HUES48 (cell line): ENCODE measurements around the gene TRIM41.
"Not testable (repeated sequence)": the region's sequence is repeated elsewhere in the genome, so short reads cannot be mapped to it uniquely, and the experiment has no call there.

Source experiments
- H3K27ac ChIP-seq: one replicate; pipeline ENCODE4 v1.7.0; 2013; ENCODE audit warnings: low read depth, low read length, inconsistent platforms
- H3K27me3 ChIP-seq: 2 replicates; pipeline ENCODE4 v1.6.1; 2013; ENCODE audit warnings: mild to moderate bottlenecking, low read length; ENCODE audit not compliant: control insufficient read depth, insufficient read depth
- H3K36me3 ChIP-seq: 2 replicates; pipeline ENCODE4 v1.6.1; 2013; ENCODE audit warnings: low read length; ENCODE audit not compliant: control insufficient read depth, insufficient read depth
- H3K4me1 ChIP-seq: 2 replicates; pipeline ENCODE4 v1.6.1; 2013; ENCODE audit warnings: mild to moderate bottlenecking, low read length; ENCODE audit not compliant: control insufficient read depth, insufficient read depth
- H3K4me3 ChIP-seq: 2 replicates; pipeline ENCODE4 v1.5.1; 2013; ENCODE audit warnings: mild to moderate bottlenecking, low read depth, low read length
- H3K9ac ChIP-seq: 2 replicates; pipeline ENCODE4 v1.6.1; 2013; ENCODE audit warnings: mild to moderate bottlenecking, low read depth, low read length, moderate library complexity
- H3K9me3 ChIP-seq: 2 replicates; pipeline ENCODE4 v1.6.1; 2013; ENCODE audit warnings: low read length; ENCODE audit not compliant: control insufficient read depth, insufficient read depth

Gene TRIM41

DNA sequence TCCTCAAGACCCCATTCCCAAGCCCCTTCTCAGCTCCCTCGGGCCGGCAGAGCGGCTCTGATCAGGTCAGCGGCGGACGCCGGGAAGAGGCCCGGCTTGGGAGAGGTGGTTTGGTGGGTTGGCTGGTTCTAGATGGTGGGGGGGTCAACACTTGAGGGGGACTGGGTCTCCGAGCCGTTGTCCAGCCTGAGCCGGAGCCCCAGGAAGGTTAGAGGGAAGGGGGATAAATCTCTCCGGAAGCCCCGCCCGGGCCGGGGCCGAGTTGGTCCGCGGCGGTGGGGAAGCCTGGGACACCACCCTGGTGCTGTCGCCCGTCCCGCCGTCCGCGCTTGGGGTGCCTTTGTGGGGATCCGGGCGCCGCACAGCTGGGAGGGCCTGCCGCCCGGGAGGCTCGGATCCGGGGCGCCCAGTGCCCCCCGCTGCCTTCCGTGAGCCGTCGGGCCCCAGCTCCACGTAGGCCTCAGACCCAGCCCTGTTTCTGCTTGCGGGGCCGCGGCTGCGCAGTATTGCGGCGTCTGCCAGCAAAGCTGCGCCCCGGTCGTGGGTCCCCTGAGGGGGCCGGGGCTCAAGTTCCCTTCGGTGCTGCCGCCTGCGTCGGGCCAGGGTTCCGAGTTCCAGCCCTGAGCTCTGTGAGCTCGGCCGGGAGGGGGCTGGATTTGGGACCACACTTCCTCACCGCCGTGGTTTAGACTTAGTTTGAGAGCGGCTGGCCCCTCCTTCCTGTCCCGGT, 38.4 kb downstream of the TRIM41 start:
- Histone ChIP-seq H3K9ac (peak overlapping the region; percentile 76), H3K27me3 (no peaks in the 10 kb centered on the region), H3K36me3 (peaks cover 20% of the 10 kb centered on the region), H3K9me3 (no peaks in the 10 kb centered on the region), H3K4me1 (peaks cover 9% of the 10 kb centered on the region), H3K4me3 (peak overlapping the region; percentile 90), H3K27ac (peak overlapping the region; percentile 93)

DNA sequence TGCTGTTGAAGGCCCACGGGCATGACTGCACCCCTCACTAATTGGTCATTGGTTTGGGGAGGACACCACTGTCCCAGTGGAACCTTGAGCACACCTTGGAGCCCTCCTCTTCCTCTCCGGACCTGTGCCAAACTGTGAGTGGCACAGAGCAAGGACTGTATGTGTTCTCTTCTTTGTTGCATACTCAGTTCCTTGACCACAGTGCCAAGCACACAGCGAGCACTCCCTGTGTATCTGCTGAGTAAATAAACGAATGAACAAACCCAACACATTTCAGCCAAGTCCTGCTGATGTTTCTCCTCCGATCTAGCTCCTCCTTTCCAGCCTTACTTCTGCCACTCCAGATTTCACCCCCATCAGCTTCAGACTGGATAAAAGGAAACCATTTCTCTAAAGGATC, 40.6 kb downstream of the TRIM41 start:
- Histone ChIP-seq H3K9me3 (no peaks in the 10 kb centered on the region), H3K27ac (no peak overlapping the region), H3K36me3 (peaks cover 10% of the 10 kb centered on the region), H3K4me3 (no peak overlapping the region), H3K27me3 (no peaks in the 10 kb centered on the region), H3K4me1 (peaks cover 22% of the 10 kb centered on the region), H3K9ac (no peak overlapping the region)

DNA sequence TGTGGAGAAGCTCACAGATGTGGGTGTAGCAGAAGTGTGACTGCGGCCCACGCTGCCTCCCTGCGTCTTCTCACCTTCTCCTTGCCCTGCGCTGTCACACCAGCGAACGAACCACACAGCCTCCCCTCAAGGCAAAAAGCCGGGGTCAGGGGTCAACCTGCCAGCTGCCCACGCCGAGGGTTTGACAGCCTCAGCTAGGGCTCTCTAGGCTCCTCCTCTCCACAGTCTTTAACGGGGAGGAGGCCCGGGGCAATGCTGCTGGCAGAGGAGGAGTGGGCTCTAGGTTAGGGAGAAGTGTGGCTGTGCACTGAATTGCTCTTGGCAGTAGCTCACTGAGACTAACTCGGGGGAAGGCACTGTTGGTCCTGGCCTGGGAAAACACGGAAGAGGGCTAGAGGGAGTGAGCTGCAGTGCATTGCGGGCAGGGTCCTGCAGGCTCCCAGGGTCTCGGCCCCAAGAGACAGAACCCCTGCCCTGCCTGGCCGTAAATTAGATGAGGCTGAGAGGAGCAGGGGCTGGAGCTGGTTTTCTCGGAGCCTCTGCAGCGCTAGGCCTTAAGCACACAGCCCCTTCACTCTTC, 42.1 kb downstream of the TRIM41 start:
- H3K9me3 ChIP-seq, result no peaks in the 10 kb centered on the region
- no peak overlapping the region for H3K4me3 ChIP-seq
- no peak overlapping the region for H3K9ac ChIP-seq
- H3K36me3 ChIP-seq, result peaks cover 10% of the 10 kb centered on the region
- H3K27ac ChIP-seq, result no peak overlapping the region
- no peaks in the 10 kb centered on the region for H3K27me3 ChIP-seq
- peaks cover 13% of the 10 kb centered on the region for H3K4me1 ChIP-seq

DNA sequence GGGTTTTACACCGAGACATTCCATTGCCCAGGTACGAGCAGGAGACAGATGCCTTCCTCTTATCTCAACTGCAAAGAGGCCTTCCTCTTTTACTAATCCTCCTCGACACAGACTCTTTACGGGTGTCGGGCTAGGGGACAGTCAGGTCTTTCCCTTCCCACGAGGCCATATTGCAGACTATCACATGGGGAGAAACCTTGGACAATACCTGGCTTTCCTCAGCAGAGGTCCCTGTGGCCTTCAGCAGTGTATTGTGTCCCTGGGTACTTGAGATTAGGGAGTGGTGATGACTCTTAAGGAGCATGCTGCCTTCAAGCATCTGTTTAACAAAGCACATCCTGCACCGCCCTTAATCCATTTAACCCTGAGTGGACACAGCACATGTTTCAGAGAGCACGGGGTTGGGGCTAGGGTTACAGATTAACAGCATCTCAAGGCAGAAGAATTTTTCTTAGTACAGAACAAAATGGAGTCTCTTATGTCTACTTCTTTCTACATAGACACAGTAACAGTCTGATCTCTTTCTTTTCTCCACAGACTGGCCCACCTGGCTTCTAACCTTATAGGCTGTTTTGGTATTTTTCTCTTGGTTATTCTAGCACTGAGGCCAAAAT, 44.3 kb downstream of the TRIM41 start:
- H3K4me1 ChIP-seq, result peaks cover 13% of the 10 kb centered on the region
- H3K9ac ChIP-seq, result peak overlapping the region; percentile 44; the same call in 1 of the 2 replicates
- H3K36me3 ChIP-seq, H3K9me3 ChIP-seq, H3K27me3 ChIP-seq, H3K4me3 ChIP-seq: not testable (repeated sequence)
- H3K27ac ChIP-seq, result peak overlapping the region; percentile 82

DNA sequence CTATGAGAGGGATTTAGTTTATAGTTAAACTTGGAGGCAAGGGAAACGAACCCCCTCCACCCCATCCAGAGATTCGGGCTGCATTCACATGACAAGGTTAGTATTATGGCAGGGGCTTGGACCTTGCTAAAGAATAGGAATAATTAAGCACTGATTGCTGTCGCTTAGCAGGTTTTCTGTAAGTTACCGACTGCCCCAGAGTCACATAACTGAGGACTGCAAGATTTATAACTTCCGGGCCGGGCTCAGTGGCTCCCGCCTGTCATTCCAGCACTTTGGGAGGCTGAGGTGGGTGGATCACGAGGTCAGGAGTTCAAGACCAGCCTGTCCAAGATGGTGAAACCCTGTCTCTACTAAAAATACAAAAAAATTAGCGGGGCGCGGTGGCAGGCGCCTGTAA, 44.8 kb downstream of the TRIM41 start:
- Histone ChIP-seq H3K27ac (peak overlapping the region; percentile 82), H3K4me1 (peaks cover 13% of the 10 kb centered on the region)
- H3K36me3 ChIP-seq, H3K27me3 ChIP-seq, H3K9me3 ChIP-seq, H3K9ac ChIP-seq, H3K4me3 ChIP-seq: not testable (repeated sequence)

DNA sequence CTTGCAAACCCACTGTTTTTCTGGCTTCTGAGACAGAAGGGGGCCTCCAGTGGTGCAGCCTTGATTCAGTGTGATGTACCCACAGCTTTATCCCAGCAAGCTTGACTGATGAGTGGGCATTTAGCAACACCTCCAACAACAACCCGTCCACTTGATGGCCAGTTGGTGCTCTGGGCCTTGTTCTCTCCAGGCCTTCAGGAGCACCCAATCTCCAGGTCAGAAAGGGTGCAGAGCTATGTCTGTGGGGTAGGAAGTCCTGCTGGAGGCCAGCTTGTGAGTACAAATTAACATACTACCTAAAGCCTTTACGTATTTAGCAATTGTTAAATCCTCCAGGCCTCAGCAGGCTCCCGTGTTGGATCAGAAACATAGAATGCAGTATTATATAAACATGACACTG, 48.0 kb downstream of the TRIM41 start:
- Histone ChIP-seq H3K9ac (no peak overlapping the region), H3K27ac (no peak overlapping the region), H3K4me3 (no peak overlapping the region), H3K27me3 (no peaks in the 10 kb centered on the region), H3K9me3 (no peaks in the 10 kb centered on the region), H3K4me1 (peaks cover 13% of the 10 kb centered on the region), H3K36me3 (no peaks in the 10 kb centered on the region)

DNA sequence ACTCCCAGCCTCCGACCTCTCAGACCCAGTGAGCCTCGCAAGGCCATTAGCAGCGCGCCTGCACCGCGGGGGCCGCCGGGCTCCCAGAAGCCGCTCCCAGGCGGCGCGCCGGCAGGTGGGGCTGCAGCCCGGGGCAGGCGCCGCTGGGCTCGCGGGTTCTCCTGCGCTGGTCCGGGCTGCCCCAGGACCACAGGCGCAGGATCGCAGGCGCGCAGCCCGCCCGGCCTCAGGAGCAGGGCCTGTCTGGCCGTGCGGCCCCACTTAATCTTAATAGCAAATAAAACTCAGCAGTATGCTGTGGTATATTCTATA, 50.3 kb downstream of the TRIM41 start:
- H3K36me3 ChIP-seq, H3K27me3 ChIP-seq, H3K4me1 ChIP-seq, H3K9me3 ChIP-seq, H3K9ac ChIP-seq, H3K27ac ChIP-seq: not testable (repeated sequence)
- H3K4me3 ChIP-seq, result peak overlapping the region; percentile 39; the same call in 1 of the 2 replicates

DNA sequence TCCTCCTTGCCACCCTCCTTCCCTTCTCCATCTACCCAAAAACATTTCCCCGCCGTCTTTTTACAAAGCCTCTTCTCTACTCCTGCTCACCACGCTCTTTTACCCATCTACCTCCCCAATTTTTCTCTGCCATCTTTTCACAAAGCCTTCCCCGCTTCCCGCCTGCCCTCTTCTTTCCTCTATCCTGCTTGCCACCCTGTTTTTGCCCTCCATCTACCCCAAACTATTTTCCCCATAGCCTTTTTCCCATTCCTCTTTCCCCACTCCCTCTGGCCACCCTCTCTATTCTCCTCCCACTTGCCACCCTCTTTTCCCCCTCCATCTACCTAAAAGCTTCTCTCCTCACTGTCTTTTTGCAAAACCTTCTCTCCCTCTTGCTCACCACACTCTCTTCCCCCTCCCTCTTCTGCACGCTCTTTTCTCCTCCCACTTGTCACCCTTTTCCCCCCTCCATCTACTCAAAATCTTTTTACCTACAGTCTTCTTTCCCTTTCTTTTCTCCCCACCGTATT, 57.2 kb downstream of the TRIM41 start:
- peaks cover 21% of the 10 kb centered on the region for H3K36me3 ChIP-seq
- no peak overlapping the region for H3K27ac ChIP-seq
- no peaks in the 10 kb centered on the region for H3K4me1 ChIP-seq
- H3K4me3 ChIP-seq, result peak overlapping the region; percentile 93
- H3K9ac ChIP-seq, result no peak overlapping the region
- H3K27me3 ChIP-seq, result no peaks in the 10 kb centered on the region
- H3K9me3 ChIP-seq, result no peaks in the 10 kb centered on the region

DNA sequence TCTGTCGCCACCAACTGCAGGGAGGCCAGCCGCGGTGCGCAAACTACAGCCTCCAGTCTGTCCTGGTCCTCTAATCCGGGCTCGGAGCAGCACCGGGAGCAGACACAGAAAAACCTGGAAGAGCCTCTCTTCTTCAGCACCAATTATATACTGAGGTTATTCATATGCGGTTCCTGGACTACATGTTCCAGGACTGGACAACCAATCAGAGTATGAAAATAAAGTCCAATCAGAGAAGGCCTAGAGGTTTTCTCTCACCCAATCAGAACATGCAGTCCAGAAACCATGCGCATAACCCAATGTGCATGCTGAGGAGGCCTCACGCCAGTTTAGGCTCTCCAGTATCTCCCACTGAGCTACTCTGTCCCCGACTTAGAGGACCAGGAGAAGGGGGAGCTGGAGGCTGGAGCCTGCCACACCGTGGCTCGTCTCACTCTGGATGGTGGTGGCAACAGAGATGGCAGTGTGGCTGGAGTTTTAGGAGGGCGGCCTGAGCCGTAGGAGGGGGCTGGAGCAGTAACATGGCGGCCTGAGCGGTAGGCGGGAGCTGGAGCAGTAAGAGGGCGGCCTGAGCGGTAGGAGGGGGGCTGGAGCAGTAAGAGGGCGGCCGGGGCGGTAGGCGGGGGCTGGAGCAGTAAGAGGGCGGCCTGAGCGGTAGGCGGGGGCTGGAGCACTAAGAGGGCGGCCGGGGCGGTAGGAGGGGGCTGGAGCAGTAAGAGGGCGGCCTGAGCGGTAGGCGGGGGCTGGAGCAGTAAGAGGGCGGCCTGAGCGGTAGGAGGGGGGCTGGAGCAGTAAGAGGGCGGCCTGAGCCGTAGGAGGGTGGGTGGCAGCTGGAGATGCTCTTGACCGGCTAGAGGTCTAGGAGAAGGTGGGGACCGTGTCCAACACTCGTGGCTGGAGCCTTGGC, 58.2 kb downstream of the TRIM41 start:
- Histone ChIP-seq H3K27ac (peak overlapping the region; percentile 98), H3K9me3 (no peaks in the 10 kb centered on the region), H3K4me3 (peak overlapping the region; percentile 93), H3K4me1 (no peaks in the 10 kb centered on the region), H3K27me3 (no peaks in the 10 kb centered on the region), H3K9ac (peak overlapping the region; percentile 93), H3K36me3 (peaks cover 29% of the 10 kb centered on the region)

DNA sequence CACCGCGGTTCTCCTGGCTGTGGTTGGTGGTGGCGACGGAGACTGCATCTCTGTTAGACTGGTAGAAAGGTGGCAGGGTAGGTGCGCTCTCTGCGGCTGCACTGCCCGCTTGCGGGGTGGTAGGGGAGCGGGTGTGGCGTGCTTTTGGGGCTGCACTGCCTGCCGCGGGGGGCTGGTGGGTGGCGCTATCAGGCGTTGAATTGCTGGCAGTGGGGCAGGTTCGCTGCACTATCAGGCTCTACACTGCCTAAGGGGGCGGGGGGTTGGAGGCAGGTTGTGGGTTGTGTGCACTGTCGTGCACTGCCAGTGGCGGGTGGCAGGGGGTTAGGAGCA, 58.9 kb downstream of the TRIM41 start:
- Histone ChIP-seq H3K36me3 (peaks cover 29% of the 10 kb centered on the region), H3K9me3 (no peaks in the 10 kb centered on the region), H3K4me1 (no peaks in the 10 kb centered on the region), H3K4me3 (peak overlapping the region; percentile 93), H3K27ac (no peak overlapping the region), H3K9ac (no peak overlapping the region), H3K27me3 (no peaks in the 10 kb centered on the region)
